DMS 273 treated with DMSO at 0.1 percent for 48 hours (cell line): ENCODE data around the gene DNAH1.
"Not testable (repeated sequence)": the region's sequence is repeated elsewhere in the genome, so short reads cannot be mapped to it uniquely, and the experiment has no call there.

Experiments used
- DNase-seq: peaks from one replicate; lab custom pipeline; 2025; lab: John Stamatoyannopoulos, UW

The DNAH1 gene

DNA sequence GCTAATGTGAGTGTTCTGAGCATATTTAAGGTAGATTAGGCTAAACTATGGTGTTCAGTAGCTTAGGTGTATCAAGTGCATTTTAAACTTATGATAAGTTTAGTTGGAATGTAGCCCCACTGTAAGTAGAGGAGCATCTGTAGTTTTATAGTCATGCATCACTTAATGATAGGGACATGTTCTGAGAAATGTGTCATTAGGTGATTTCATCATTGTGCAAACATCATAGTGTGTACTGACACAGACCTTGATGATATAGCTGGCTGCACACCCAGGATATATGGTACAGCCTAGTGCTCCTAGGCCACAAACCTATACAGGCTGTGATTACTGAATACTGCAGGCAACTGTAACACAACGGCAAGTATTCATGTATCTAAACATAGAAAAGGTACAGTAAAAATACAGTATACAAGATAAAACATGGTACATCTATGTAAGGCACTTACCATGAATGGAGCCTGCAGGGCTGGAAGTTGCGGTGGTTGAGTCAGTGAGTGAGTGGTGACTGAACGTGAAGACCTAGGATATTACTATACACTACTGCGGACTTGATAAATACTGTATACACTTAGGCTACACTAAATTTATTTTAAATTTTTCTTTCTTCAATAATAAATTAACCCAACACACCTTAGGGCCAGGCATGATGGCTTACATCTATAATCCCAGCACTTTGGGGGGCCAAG, 17.9 kb downstream of the DNAH1 start:
- no peak for DNase-seq

DNA sequence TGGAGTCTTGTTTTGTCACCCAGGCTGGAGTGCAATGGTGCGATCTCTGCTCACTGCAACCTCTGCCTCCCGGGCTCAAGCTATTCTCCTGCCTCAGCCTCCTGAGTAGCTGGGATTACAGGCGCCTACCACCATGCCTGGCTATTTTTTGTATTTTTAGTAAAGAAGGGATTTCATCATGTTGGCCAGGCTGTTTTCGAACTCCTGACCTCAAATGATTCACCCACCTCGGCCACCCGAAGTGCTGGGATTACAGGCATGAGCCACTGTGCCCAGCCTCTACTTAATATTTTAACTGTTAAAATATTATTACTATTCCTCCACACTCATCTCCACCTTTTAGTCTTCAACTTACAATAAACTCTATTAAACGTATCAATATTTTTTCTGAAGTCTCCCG, 22.0 kb downstream of the DNAH1 start:
- DNase-seq = not testable (repeated sequence)

DNA sequence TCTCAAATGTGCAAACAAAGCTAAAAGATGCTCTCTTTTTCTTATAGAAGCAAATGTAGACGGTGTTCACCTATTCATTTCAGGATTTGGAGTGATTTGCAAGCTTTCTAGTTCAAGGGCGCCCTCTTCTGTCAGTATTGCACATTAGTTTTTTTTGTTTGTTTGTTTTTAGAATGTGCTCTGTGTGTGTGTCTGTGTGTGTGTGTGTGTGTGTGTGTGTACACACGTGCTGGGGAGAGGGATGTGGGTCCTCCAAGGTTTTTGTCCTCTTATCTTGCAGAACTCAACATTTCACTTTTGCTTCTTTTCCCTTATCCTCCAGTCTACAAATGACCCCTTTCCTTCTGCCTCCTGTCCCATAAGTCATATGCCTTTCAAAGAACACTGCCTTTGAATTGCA, 23.5 kb downstream of the DNAH1 start:
- DNase-seq = peak; percentile 15

DNA sequence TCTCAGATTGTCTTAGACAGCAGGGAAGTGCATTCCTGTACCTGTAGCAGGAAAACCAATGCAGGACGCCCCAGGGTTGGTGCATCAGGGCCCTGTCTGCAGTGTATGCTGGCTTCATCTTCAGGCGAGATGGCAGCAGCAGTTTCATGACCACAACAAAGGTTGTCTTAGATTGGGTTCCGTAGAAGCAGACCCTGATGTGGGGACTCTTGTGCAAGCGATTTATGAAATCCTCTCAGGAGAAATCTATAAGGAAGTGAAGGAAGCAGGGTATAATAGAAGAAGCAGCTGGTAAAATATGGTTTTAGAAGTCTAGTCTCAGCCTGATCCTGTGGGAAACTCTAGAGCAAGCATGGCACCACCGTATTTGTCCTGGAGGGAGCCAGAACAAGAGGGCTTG, 25.0 kb downstream of the DNAH1 start:
- no peak for DNase-seq

DNA sequence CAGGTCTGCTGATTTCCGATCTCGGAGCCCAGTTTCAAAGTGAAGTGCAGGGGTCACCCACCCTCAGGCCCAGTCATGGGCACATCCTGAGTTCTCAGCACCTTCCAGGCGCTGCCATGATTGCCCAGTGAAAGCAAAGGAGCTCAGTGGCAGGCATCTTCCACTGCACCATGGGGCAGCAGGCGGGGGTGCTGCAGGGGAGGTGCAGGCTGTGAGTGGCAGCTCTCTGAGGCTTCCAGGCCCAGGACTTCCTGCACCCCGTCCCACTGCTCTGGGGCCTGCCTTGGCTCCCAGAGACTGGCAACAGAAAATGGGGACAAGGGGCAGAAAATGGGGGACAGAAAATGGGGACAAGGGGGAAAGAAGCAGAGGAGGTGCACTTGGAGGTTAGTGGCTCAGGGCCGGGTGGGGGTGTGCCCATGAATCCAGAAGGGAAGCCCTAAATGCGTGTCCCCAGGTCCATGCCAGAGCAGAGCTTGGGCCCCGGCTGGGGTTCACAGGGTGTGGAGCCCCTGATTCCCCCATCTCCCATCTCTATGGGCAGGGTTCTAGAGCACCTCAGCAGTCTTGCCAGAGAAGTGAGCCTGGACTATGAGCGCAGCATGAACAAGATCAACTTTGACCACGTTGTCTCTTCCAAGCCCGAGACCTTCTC, 28.0 kb downstream of the DNAH1 start:
- DNase-seq = no peak

DNA sequence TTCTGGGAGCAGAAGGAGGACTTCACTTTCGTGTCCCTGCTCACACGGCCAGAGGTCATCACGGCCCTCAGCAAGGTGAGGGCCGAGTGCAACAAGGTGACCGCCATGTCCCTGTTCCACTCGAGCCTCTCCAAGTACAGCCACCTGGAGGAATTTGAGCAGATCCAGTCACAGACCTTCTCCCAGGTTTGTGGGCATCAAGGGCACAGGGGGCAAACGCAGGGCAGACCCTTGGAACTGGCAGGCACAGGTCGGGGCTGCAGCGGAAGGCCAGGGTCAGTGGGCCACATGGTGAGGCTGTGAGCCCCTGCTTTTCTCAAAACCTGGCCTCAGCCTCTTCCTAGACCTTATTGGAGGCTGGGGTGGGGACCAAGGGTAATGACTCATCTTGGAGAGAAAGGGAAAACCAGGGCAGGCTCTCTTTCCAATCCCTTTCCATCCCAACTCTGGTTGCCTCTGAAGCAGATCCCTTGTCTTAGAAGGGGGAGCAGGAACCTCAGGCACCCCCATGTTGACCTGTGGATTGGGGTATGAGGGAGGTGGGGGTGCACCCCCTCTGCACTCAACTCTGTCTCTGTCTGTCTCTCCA, 29.5 kb downstream of the DNAH1 start:
- no peak for DNase-seq

DNA sequence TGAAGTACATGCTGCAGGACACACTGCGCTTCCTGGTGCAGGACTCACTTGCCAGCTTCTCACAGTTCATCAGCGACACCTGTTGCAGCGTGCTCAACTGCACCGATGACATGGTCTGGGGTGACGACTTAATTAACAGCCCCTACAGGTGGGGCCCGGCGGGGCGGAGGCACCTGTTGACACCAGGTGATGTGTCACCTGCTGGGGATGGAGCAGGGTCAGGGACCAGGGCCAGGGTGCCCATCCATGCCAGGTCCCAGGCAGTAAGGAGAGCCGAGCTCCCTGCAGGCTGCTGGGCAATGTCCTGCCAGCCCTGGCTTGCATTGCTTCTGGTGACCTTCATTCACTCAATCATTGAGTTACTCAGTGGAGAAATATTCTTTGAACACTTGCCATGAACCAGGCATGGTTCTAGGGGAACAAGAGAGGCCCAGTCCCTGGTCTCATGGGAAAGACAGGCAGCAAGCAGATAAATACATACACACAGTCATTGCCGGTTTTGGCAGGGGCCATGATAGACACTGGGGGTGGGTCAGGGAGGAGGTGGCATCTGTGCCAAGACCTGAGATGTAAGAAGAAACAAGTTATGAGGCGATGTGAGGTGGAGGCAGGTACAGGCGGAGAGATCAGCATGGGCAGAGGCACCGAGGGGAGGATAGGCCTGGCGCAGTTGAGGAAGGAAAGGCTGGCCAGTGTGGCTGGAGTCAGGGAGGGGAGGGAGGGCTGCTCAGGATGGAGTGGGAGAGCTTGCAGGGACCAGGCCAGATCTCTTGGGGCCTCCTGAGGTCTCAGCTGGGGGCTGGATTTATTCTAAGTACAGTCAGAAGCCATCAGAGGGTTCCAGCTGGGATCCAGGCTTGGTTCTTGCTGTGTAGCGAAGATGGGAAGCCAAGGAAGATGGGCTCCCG, 30.8 kb downstream of the DNAH1 start:
- DNase-seq = no peak

DNA sequence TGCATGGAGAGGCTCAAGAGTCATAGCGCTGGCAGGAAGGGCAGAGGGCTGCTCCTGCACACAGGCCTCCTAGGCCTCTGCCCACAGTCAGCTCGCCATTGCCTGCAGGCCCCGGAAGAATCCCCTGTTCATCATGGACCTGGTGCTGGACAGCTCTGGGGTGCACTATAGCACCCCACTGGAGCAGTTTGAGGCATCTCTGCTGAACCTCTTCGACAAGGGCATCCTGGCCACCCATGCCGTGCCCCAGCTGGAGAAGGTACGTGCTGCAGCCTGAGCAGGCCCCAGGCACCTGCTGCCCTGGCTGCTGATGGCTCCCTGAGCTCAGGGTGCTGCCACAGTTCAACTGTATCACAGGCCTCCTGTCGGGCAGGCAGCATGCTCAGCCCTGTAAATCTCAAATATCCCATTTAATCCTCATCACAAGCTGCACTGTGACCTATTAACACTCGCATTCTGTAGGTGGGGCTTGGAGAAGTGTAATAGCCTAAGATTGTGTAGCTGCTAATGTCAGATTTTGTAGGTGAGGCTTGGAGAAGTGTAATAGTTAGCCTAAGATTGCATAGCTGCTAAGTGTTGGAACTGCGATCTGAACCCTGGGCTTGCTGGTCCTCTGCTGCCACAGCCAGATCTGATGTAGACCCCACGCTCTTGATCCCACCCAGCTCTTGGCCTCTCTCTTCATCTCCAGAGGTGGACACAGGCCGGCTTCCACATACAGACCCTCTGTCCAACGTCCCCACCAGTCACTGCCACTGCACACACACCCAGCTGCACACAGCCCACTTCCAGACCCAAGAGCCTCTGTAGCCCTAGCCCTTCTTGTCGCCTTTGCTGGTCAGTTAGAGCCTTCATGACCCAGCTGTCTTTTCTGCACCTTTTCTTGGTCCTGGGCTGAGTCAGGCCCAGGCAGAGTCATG, 31.9 kb downstream of the DNAH1 start:
- DNase-seq = no peak

DNA sequence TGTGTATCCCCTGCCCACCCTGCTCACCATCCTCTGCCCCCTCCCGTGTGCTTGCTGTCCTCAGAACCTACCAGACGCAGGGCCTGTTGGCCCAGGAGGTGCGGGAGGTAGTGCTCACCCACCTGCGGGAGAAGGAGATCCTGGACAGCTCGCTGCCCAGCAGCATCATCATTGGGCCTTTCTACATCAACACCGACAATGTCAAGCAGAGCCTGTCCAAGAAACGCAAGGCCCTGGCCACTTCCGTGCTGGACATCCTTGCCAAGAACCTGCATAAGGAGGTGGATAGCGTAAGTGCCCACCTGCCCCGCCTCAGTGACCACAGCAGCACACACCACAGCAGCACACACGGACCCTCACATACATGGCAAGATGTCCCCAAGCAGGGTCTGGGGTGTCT, 33.0 kb downstream of the DNAH1 start:
- no peak for DNase-seq

DNA sequence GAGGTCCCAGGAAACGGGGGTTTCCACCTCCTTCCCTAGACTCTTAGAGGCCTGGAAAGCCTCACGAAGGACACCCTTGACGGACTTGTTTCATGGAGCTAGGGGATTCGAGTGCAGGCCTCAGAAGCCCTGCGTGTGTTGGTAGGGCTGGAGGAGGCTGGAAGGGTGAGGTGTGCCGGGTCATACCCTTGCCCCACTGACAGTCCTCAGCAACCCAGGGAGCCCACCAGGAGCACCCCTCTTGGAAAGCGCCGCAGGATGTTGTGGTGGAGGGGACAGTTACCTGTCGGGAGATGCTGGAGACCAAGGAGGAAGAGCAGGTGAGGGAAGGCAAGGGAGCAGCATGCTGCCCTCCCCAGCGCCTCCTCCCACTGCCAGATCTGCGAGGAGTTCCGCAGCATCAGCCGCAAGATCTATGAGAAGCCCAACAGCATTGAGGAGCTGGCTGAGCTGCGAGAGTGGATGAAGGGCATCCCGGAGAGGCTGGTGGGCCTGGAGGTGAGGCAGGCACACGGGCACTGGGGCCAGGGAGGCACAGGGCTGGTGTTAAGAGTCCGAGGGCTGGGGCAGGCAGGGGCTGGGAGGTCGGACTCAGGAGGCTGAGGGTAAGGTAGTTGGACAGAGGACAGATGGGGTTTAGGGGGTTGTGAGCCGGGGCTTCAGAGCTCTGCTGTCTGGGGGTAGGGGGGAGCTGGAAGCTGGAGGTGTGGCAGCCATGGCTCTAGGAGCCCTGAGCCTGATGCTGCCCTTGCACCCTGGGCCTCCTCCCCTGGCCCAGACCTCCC, 33.7 kb downstream of the DNAH1 start:
- no peak for DNase-seq

DNA sequence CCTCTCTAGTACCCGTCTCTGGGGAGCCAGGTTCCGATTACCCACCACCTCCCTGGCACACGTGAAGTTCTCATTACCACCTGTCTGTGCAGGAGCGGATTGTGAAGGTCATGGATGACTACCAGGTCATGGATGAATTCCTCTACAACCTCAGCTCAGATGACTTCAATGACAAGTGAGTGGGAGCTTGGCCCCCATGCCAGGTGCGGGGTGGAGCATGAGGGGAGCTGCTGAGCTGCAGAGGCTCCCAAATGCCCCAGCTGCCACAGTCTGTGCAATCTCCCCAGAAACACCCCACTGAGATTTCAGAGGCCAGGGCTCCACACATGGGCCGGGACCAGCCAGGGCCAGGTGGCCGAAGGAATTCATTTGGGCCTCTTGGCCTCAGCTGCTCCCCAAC, 34.3 kb downstream of the DNAH1 start:
- DNase-seq = no peak

DNA sequence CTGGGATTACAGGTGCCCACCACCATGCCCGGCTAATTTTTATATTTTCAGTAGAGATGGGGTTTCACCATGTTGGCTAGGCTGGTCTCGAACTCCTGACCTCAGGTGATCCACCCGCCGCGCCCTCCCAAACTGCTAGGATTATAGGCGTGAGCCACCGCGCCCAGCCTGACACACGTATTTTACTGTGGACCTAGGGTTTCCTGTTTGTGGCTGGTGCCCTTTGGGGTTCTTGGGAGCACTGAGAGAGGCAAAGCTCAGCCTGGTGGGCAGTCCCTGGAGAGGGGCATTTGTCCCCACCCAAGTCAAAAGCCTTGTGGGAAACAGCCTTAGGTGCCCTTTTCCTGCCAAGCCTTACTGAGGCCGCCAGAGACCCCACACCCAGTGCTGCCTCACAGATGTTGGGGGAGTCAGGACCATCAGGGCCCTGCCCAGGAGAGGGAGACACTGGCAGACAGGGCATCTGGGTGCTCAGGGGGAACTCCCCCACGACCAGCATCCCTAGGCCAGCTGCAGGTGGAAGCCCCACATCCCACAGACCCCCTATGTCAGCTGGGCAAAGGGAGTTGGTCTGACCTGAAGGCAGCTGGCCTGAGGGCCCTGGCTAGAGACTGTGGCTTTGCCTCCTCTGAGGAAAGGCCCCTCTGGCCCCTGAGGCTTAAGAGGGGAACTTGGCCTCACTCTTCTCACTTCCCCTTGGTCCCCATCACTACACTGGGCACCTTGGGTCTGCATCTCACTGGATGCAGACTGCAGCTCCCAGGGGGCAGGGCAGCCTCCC, 35.1 kb downstream of the DNAH1 start:
- no peak for DNase-seq

DNA sequence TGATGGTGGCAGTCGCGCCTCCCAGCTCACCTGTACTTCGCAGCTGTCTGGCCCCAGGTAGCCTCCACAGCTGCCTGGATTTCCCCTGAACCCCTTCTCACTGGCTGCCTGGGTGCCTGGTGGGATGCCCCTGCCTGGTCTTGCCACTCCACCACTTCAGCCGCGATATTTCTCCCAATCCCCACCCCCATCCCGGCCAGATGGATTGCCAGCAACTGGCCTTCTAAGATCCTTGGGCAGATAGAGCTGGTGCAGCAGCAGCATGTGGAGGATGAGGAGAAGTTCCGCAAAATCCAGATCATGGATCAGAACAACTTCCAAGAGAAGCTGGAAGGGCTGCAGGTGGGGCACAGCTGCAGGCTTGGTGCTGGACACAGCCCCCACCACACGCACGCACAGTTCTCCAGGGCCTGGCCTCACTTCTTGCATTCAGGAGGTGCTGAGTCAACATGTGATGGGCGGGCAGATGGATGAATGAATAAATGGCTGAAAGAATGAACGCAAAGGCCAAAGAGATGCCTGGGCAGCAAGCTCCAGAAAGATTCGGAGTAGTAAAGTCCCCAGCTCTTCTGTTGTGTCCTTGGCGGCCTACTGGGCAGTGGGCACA, 35.7 kb downstream of the DNAH1 start:
- no peak for DNase-seq

DNA sequence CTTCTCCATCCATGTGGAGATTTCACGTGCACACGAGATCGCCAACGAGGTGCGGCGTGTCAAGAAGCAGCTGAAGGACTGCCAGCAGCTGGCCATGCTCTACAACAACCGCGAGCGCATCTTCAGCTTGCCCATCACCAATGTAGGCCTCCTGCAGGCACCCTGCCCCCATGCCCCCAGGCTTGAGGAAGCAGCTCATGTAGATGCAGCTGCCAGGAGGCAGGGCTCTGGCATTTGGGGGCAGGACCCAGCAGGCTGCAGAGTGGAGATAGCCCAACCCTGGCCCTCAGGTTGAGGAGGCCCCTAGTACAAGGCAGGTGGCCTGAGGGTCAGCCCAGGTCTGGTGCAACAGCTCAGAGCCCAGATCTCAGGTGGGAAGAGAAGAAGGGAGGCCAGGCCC, 36.4 kb downstream of the DNAH1 start:
- DNase-seq = no peak

DNA sequence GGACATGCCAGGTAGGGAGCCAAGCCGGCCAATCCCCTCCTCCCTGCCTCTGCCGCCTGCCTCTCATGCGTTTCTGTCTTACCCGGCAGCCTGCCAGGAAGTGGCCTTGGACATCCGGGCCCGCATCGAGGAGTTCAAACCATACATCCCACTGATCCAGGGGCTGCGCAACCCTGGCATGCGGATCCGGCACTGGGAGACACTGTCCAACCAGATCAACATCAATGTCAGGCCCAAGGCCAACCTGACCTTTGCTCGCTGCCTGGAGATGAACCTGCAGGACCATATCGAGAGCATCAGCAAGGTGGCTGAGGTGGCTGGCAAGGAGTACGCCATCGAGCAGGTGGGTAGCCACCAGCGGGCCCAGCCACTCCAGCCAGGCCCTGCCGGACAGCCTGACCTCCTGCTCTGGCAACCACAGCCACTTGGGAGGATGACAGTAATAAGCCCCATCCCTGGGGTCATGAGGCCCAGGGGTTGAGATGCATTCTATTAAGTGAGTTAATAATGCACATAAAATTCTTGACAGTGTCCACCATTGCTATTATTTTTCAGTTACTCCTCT, 37.3 kb downstream of the DNAH1 start:
- DNase-seq = no peak

DNA sequence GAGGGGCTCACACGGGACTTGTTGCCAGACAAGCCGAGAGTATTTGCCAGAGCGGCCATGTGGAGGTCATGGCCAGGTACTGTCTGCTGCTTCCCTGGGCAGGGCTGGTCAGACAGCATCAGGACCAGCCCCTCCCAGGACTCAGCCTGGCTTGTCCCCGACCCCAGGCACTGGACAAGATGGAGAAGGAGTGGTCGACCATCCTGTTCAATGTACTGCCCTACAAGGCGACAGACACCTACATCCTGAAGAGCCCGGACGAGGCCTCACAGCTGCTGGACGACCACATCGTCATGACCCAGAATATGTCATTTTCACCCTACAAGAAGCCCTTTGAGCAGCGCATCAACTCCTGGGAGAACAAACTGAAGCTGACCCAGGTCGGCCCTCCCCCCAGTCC, 38.6 kb downstream of the DNAH1 start:
- no peak for DNase-seq

DNA sequence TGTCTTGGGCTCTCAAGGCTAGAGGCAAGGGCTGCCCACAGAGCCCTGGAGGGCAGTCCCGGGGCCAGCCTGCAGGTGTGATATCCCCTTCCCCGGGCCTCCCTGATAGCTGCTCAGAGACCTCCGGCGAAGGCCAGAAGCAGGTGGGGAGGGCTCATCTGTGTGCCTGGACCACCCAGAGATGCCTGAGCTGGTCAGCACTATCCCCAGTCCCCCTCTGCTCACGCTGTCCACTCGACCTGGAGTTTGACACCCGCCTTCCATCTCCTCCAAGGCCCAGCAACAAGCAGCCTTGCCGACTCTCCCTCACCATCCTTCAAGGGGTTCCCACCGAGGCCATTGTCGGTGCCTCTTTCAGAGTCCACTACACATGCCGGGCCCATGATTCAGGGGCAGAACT, 39.4 kb downstream of the DNAH1 start:
- DNase-seq = no peak

DNA sequence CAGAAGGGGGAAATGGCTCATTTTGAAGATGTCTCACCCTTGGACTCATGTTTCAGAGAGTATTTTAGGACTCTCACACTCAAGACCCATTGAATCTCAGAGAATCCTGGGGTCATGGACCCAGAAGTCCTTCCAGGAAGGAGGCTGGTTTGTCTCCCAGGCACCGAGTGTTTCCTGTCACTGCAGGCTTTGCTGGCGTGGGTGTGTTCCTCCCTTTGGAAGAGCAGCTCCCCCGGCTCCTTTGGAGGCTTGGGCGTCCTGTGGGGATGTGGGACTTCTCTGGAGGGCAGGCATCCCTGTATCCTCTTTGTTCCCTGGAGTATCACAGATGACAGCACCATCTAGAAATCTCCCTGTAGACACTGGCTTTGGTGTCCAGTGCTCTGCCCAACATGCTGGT, 40.0 kb downstream of the DNAH1 start:
- no peak for DNase-seq
